Stimulated activated CD4-positive, alpha-beta T cell treated with anti-CD3 and anti-CD28 coated beads, Interleukin-1b, Interleukin-23, amount 100 ng/mL, for 48 hours (primary cell): Measurements from ENCODE around the gene CENPO.

ENCODE experiments used
- DNase-seq: peaks from one replicate; pipeline ENCODE4 v3.0.0-alpha.2; 2020

The CENPO gene, protein sequence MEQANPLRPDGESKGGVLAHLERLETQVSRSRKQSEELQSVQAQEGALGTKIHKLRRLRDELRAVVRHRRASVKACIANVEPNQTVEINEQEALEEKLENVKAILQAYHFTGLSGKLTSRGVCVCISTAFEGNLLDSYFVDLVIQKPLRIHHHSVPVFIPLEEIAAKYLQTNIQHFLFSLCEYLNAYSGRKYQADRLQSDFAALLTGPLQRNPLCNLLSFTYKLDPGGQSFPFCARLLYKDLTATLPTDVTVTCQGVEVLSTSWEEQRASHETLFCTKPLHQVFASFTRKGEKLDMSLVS

DNA sequence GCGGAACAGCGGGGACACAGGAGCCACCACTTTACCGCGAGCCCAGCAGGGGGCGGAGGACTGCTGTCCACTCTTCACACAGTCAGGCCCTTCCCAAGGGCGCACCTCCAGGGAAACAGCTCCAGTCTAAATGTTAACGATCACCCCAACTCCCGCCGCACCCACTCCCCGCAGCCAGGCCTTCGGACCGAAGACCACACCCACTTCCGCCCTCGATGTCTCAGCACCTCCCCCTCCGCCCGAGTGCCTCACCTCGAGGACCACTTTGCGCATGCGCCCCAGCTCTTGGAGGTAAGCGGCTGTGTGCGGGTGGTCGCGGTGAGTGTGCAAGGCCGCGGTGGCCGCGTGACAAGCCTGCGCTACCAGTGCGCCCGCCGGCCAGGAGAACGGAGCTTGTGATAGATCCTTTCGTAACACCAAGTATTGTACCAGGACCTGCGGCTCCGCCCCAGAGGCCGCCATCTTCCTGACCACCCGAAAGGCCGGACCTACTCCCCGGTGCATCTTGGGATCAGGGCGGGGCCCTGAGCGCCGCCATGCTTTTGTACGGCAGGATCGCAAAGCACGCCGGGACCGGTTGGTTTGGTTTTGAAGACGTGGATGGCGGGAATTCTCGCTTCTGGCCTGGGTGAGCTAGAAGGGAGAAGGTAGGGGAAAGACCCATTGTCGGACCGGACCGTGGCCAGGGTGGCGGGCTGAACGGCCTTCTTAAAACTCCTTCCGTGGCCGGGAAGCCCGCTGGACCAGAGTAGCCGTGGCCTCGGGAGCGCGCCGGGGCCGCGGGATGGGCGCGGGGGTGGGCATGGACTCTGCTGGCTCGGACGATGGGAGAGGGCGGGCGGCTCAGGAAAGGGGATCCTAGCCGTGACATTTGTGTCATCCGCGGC, at the start of gene CENPO, which contains the start of gene PTRHD1:
TSS of gene CENPO (plus strand) at position 552 of the 887 bp plus-strand sequence. CDS start 495 bp downstream, outside the sequence.
TSS of gene PTRHD1 (minus strand) at position 518 of the 887 bp plus-strand sequence. CDS start at position 504, 14 bp downstream.
- DNase-seq = peak; percentile 95

DNA sequence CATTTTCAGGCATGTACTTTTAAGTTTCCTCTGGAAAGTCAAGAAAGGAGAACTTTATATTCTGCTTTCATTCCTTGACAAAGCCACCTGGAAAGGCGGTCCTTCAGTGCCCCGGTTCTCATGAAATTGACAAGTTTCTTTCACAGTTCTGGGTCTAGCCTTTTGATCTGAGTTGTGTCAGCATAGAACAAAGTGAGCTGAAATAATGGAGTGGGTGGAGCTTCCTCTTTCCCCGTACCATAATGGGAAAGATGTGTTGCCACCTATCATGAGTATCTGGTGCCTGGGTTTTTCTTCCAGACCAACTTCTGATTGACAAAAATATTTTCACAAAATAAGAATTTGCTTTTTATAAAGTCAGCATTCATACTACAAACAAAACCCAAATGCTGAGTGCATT, 49.3 kb upstream of the CENPO start:
- no peak for DNase-seq

DNA sequence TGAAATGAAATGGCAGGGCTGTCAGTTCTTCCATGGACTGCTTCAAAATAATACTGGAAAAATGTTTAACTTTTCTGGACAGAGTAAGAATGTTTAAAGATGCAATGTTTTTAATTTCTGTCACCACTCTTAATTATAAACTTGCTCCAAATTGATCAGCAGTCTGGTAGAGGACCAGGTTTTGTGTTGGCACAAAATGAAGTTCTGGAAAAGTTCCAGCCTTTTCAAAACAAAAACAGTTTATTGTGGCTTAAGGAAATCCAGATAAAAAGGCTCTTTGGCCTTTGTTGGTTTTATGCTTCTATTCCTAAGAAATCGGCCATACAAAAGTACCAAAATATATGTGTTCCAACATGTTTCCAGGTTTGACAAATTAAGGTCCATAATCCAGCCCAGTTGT, 48.9 kb upstream of the CENPO start:
- no peak for DNase-seq

DNA sequence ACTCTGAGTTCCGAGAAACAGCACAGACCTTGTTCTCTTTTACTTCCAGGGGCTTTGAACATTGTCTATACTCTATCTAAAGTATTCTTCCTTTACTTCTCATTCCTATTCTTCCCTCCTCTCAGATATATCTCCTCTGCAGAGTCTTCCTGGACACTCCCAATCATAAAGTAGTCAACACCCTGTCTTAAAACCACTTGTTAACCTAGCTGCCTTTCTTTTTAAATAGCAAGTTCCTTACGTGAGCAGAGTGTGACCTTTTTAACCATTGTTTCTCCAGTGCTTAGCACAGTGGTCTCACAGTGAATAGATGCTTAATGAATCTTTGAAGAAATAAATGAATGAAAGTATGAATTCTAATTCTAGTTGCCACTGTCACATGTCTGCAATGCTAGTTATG, 47.4 kb upstream of the CENPO start:
- no peak for DNase-seq

DNA sequence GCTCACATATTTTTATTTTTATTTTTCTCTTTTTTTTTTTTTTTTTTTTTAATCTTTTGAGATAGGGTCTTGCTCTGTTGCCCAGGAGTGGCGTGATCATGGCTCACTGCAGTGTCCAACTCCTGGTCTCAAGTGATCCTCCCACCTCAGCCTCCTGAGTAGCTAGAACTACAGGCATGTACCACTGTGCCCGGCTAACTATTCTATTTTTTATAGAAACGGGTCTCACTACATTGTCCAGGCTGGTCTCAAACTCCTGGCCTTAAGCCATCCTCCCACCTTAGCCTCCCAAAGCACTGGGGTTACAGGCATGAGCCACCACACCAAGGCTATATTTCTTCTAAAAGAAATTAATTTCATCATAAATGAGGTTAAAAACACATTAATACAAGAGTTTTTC, 45.9 kb upstream of the CENPO start:
- DNase-seq = no peak

DNA sequence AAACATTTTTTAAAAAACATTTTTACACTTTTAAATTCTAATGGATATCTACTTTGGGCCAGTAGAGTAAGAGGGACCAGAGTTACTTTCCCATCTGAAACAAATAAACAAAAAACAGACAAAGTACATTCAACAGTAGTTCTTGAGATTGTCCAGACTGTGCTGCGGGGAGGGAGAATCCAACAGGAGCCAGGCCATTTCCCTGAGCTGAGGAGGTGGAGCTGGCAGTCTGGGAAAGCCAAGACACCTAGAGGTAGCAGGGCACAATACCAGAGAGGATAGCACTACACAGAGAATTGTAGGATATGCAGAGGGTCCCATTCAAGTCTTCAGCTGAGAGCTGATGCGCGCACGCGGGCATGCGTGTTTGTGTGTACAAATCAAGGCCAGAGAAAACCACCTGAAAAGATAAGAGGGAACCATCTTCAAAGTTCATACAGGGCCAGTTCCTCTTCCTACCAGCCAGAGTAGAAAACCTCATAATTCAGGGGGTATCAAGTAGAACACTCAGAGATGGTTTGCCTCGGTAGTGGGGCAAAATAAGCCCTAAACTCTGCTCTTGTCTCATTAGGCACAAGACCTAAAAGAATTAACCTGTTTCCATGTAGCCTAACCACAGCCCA, 44.0 kb upstream of the CENPO start:
- DNase-seq = no peak

DNA sequence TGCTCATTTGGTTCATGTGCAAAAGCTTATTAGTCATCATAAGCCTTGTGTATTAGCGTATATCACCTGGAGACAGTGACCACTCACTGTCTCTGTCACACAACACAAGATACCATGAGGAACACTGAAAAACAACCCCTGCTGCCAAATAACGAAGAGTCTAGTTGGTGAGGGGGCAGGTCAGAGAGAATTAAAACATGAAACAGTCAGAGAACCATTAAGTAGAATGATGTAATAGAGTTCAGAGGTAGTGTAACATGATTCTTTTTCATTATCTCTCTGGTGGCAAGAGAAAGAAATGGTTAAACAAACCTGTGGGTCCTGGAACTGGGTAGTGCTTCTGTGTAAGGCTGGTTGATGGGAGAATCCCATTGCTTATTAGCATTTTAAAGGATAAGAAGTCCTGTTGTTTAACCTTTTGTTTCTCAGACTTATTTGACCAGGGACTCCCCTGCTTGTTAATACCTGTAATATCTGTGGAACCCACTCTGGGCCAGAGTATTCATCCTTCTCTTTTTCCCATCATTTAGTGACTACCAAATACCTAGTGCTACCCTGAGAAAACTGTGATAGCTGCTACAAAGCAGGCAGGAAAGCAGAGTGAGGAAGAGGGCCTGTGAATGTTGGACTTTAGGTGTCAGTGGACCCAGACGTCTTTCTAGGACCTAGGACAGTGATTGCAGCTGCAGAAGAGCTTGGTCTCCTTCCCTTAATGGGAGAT, 38.1 kb upstream of the CENPO start:
- no peak for DNase-seq

DNA sequence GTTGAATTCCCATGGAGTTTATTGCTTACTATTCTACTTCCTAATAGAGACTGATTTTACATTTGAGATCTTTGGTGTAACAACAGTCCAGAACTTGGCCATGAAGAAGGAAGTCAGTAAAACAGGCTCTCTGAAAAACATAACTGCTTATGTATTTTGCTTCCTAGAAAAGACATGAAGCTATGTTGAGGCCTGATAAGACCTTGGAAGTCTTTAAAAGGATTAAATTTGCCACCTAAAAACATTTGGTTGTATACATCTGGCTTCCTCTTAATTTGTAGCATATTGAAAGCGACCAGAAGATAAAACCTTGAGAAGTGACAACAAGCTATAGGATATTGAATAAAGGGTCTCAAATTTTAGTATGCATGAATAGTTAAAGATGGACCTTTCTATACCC, 36.4 kb upstream of the CENPO start:
- DNase-seq = no peak

DNA sequence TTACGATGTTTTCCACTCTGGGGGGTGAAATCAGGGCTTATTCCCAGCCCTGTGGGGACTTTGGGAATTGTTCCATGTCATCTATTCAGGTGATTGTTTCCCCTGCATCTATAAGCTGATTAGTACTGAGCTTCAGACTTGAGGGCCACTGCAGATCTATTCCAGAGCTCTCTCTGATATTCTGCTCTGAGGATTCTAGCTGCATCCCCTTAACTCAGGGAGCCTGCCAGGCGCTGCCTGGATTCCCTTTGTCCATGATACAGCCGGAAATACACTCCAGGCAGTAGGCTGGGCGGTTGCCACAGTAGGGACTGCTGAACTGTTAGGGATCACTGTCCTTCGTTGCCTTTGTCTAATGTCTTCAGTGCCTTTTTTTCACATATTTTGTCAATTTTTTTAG, 31.4 kb upstream of the CENPO start:
- no peak for DNase-seq

DNA sequence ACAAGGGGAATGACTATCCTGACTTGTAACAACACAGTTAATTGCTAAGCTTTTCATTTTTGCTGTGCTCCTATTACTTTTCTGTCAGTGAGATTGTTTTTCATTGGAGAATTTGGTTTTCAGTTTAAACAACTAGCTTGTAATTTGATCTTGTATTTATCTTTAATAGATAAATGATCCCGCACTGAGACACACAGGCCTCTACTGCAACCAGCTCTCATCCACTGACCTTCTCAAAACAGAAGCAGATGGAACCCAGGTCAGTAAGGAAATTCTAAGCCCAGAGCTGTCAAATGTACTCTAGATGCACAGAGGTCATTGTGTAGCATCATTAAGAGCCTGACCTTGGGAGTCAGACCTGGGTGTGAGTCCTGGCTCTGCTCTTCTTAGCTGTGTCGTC, 30.7 kb upstream of the CENPO start:
- DNase-seq = no peak

DNA sequence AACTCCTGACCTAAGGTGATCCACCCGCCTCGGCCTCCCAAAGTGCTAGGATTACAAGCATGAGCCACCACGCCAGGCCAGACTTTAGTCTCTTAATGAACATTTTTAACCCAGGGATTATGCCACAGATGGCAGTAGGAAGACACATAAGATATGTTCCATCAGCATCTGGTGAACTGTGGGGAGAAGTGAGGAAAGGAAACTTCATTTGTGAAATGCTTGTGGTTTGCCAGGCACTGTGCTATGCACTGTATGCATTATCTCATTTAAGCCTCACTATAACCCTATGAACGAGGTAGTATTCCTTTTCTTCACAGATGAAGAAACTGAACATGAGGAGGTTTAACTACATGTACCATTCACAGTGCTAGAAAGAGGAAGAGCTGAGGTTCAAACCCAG, 29.4 kb upstream of the CENPO start:
- no peak for DNase-seq

DNA sequence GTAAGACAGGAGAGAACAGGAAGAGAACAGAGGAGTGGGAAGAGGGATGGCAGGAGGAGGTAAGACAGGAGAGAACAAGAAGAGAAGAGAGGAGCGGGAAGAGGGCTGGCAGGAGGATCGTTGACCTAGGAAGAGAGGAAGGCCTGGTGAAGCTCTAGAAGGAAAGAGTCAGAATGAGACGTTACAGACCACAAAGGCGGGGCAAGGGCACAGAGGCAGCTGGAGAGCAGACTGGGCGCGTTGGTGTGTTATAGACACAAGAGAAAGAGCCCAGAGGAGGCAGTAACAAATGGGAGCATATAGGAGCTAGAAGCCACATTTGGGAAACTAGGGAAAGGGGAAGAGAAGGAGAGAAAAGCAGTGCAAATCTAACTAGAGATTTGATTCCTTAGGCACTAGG, 26.6 kb upstream of the CENPO start:
- DNase-seq = peak; percentile 8

DNA sequence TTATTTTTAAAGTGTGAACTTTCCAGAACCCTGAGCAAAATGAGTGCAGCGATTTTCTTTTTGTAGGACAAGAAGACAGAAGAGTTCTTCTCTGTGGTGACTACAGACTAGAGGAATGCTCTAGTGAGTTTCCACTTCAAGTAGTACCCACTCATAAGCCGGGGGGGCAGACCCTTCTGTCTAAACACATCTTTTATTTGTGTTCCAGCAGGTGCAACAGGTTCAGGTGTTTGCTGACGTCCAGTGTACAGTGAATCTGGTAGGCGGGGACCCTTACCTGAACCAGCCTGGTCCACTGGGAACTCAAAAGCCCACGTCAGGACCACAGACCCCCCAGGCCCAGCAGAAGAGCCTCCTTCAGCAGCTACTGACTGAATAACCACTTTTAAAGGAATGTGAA, 25.2 kb upstream of the CENPO start:
- no peak for DNase-seq

DNA sequence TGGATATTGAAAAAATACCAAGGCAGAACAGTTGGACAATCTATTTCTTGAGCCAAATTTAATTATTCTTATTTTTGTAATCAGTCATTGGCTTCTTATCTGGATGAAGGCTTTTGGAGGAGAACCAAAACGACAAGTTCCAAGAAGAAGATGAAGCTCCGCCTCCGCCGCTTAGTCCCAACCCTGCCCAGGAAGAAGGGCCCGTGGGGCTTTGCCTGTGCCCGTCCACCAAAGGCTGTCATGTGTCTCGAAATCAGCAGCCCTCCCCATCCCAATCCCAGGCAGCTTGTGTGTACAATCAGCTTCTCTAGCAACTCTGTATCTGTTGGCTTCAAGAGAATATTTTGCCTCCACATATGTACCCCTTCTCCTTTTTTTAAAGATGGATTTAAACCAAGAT, 24.6 kb upstream of the CENPO start:
- DNase-seq = no peak

DNA sequence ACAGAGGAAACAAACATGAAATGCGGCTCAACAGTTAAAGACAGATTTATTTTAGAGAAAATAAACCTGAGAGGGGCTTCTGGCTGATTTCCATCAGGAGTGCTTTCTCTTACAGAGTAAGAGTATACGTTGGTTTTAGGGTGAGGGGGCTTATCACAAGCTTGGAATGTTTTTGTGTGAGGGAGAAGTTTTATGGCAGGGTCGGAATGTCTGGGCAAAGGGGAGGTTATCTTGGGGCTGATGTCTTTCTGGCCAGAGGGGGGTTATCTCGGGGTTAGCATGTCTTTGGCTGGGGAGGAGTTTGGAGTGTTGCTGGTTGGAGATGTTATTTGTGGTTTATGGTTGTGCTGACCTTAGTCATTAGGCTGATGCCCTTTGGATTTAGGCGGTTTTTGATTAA, 22.2 kb upstream of the CENPO start:
- DNase-seq = no peak

DNA sequence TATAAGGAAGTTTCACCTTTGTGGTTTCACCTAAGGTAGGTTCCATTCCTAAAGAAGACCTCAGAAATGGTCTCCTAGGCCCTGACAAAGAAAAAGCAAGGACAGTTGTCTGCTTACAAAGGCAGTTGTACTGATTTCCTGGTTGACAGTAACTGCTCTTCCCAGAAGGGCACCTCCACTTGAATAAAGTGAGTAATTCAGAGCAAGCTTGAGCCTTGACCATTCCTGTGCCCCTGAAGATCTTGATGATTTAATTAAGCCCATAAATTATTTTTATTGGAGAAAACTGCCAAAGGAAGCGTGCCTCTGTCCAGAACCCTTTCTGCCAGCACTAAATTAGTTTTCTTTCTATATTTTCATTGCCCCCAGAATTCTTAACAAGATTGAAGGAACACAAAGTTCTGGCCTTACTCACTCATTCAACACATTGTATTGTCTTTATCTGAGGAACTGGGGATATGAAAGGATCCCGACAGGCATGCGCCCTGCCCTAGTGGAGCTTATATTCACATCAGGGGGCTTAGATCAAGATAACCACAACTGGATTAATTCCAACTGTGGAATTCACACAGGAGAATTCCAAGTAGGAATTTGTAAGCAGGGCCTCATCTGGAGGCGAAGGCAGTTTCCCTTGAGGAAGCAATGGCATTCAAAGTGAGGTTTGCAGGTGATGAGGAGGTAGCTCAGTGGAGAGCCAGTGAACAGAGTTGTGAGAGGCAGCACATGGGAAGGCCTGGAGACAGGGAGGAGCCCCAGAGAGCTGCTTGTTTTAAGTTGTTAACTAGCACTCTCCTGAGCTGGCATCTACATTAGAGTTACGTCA, 21.2 kb upstream of the CENPO start:
- DNase-seq = no peak

DNA sequence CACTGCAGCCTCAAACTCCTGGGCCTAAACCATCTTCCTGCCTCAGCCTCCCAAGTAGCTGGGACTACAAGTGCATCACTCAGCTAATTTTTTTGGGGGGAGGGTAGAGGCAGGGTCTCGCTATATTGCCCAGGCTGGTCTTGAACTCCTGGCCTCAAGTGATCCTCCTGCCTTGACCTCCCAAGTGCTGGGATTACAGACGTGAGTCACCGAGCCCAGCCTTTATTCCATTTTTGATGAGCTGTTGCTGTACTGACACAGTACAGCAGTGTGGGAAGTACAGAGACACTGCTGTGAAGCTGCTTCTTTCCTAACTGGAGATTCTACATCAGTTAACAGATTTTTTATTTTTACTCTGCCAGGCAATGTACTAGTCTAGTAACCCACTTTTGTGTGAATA, 18.9 kb upstream of the CENPO start:
- DNase-seq = no peak

DNA sequence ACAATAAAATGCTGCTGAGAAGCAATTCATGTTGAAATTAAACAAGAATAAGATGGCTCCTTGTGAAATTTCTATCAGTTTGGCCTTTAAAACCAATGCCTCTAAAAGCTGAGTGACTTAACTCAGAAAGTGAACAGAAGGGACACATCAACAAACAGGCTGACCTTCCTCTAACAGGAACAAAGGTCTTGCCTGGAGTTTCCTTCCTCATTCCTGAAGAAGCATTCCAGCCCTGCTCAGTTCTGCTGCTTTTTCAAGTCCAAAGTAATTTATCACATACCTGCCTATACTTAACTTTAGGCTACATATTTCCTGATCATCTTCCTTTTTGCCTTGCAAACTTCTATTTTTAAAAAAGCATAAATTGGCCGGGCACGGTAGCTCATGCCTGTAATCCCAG, 14.1 kb upstream of the CENPO start:
- DNase-seq = no peak

DNA sequence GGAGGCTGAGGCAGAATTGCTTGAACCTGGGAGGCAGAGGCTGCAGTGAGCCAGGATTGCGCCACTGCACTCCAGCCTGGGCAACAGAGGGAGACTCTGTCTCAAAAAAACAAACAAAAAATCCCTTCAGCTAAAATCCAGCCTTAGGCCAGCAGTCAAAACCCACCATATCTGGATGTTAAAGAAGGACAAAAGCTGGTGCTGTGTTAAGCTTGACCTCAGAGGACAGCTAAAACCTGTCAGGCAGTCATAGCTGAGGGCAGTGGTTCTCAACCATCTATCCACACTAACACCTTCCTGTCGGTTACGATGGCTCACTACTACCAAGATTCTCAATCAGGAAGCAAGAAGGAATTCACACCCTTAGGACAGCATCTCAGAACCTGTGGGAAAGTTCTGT, 9.6 kb upstream of the CENPO start:
- DNase-seq = no peak

DNA sequence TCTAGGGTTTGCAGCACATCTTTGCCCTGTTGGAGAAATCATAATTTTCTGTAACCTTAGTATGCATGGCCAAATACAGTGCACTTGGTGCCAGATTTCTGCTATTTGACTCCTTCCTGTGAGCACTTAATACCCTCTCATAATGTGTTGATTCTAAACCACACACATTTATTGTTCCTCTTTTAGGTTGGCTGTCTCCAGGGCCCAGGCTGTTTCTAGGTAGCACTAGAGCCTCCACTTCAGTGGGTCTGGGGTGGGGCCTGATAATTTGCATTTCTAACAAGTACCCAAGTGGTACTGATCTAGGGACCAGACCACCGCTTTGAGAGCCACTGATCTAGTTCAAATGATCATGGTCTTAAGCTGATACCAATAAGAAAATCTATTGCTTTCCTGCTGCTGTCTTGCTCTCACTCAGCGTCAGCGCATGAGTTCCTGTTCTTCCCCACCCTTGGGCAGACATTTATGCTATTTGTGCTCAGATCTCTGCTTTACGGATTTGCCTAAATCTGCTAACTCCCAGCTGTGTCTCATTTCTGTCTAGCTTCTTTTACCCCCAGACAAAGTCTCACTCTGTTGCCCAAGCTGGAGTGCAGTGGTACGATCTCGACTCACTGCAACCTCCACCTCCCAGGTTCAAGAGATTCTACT, 7.4 kb upstream of the CENPO start:
- DNase-seq = no peak

DNA sequence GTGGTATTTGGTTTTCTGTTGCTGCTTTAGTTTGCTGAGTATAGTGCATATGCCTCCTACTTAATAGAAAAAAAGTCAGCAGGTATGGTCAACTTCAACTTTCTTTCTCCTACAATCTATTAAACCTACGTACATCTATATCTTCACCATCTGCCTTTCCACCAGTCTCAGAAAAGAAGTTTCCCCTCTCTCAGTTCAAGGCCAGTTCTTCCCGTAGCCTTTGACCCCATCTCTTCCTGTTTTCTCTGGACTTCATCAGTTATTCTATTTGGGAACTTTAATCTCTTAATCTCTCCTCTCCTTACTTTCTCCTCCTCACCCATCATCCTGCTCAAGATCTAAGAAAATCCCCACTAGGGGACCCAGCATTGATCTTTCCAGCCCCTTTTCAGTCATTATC, 5.7 kb upstream of the CENPO start:
- DNase-seq = no peak

DNA sequence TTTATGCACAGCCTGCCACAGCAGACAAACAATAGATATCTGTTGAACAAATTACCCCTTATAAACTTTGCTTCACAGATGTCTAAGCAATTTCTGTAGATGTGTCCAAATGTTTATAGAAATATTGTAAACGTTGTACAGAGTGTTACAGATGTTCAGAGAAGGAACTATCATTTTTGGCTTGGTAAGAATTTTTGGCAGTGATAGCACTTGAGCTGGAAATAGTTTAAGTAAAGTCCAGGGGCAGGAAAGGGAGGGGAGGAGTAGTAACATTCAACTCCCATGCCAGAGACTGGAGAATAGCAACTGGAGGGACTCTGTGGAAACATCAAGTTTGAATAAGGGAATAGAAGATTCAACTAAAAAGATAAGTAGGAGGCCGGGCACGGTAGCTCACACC, 4.4 kb upstream of the CENPO start:
- DNase-seq = no peak
